ENCODE measurements around the gene GABRR2. TPM values are rescaled to one million over a fixed set of nuclear protein-coding genes. Genes with fewer than 3 reads are reported as not detected.

Gene GABRR2
- polyA plus RNA-seq, 1 donor from 2014 or later: 0.31 TPM

DNA sequence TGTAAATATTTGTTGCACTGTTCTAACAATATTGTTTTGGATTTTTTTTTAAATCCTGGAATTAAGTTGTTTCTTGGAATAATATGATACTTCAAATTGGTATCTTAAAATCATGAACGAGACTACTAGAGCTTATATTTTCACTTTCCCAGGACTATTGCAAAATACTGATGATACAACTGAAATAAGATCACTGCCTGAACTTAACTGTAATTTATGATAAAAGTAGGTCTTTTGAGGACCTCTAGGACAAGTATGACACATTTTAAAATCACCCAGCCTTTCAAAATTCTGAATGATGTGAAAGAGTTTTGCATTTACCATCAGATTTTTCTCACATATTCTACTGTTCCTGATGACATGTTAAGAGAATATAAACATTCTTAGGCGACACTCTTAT lies 46.1 kb upstream of the GABRR2 start:
- no peaks in the 10 kb centered on the region for H3K79me2 ChIP-seq (replicated peaks; ENCODE audit: insufficient read depth, low read length)
- H3K27ac ChIP-seq (ENCODE audit: low read length): no peak overlapping the region
- no peaks in the 10 kb centered on the region for H3K27me3 ChIP-seq (ENCODE audit: insufficient read depth, low read depth, low read length)
- H3F3A ChIP-seq (ENCODE audit: insufficient read depth, low read length, poor library complexity, severe bottlenecking): no peaks in the 10 kb centered on the region
- no peak for TF ChIP-seq EP300 (conservative IDR thresholded peaks at IDR 0.05; ENCODE audit: poor library complexity, severe bottlenecking)
- no peak overlapping the region for H3K4me3 ChIP-seq (ENCODE audit: low read length)
- no peaks in the 10 kb centered on the region for H4K20me1 ChIP-seq (ENCODE audit: insufficient read depth)
- no peak overlapping the region for H3K4me2 ChIP-seq (ENCODE audit: low read length)
- H3K9me2 ChIP-seq (ENCODE audit: insufficient read depth, low read length): no peaks in the 10 kb centered on the region
- H2AFZ ChIP-seq (ENCODE audit: low read depth, low read length): no peak overlapping the region
- no peaks in the 10 kb centered on the region for H3K9me3 ChIP-seq (ENCODE audit: low read length)
- no peaks in the 10 kb centered on the region for H3K36me3 ChIP-seq (ENCODE audit: insufficient read depth, low read length)
- no peak overlapping the region for H3K9ac ChIP-seq (ENCODE audit: low read length)

DNA sequence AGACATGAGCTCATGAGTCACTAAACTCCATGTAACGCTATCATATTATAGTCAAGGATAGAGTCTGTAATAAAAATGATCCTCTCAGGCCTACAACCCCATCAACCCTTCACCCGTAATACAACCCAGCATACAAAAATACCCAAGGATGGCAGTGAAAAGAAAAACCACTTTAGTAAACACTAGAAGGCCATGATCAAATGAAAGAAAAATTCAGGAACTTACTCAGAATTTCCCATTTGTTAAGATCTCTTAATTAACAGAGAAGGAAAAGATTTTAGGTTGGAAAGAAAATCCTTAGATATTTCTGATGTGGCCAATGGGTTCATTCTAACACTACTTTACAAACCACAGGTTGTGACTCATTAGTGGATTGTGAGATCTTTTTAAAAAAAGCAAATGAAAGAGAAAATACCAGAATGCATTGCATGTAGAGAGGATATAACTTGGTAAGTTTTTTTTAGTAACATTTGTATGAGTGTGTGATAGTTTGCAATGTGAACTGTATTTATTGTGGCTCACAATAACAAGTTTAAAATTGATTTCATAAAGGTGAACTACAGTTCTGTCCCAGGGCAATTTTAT lies 45.4 kb upstream of the GABRR2 start:
- Histone ChIP-seq H3K4me2 (ENCODE audit: low read length) (no peak overlapping the region), H3K9me3 (ENCODE audit: low read length) (no peaks in the 10 kb centered on the region), H3K4me3 (ENCODE audit: low read length) (no peak overlapping the region), H3K27ac (ENCODE audit: low read length) (no peak overlapping the region), H4K20me1 (ENCODE audit: insufficient read depth) (no peaks in the 10 kb centered on the region), H3K36me3 (ENCODE audit: insufficient read depth, low read length) (no peaks in the 10 kb centered on the region), H2AFZ (ENCODE audit: low read depth, low read length) (no peak overlapping the region), H3K9ac (ENCODE audit: low read length) (no peak overlapping the region), H3K9me2 (ENCODE audit: insufficient read depth, low read length) (no peaks in the 10 kb centered on the region), H3F3A (ENCODE audit: insufficient read depth, low read length, poor library complexity, severe bottlenecking) (no peaks in the 10 kb centered on the region), H3K79me2 (replicated peaks; ENCODE audit: insufficient read depth, low read length) (no peaks in the 10 kb centered on the region), H3K27me3 (ENCODE audit: insufficient read depth, low read depth, low read length) (no peaks in the 10 kb centered on the region)
- TF ChIP-seq RAD21 (conservative IDR thresholded peaks at IDR 0.05): no peak
- TF ChIP-seq, protein P1, sequence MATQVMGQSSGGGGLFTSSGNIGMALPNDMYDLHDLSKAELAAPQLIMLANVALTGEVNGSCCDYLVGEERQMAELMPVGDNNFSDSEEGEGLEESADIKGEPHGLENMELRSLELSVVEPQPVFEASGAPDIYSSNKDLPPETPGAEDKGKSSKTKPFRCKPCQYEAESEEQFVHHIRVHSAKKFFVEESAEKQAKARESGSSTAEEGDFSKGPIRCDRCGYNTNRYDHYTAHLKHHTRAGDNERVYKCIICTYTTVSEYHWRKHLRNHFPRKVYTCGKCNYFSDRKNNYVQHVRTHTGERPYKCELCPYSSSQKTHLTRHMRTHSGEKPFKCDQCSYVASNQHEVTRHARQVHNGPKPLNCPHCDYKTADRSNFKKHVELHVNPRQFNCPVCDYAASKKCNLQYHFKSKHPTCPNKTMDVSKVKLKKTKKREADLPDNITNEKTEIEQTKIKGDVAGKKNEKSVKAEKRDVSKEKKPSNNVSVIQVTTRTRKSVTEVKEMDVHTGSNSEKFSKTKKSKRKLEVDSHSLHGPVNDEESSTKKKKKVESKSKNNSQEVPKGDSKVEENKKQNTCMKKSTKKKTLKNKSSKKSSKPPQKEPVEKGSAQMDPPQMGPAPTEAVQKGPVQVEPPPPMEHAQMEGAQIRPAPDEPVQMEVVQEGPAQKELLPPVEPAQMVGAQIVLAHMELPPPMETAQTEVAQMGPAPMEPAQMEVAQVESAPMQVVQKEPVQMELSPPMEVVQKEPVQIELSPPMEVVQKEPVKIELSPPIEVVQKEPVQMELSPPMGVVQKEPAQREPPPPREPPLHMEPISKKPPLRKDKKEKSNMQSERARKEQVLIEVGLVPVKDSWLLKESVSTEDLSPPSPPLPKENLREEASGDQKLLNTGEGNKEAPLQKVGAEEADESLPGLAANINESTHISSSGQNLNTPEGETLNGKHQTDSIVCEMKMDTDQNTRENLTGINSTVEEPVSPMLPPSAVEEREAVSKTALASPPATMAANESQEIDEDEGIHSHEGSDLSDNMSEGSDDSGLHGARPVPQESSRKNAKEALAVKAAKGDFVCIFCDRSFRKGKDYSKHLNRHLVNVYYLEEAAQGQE (IDR thresholded peaks at IDR 0.05; ENCODE audit: borderline replicate concordance): no peak
- TF ChIP-seq MXI1 (conservative IDR thresholded peaks at IDR 0.05; ENCODE audit: poor library complexity, severe bottlenecking): no peak
- TF ChIP-seq, protein P2, sequence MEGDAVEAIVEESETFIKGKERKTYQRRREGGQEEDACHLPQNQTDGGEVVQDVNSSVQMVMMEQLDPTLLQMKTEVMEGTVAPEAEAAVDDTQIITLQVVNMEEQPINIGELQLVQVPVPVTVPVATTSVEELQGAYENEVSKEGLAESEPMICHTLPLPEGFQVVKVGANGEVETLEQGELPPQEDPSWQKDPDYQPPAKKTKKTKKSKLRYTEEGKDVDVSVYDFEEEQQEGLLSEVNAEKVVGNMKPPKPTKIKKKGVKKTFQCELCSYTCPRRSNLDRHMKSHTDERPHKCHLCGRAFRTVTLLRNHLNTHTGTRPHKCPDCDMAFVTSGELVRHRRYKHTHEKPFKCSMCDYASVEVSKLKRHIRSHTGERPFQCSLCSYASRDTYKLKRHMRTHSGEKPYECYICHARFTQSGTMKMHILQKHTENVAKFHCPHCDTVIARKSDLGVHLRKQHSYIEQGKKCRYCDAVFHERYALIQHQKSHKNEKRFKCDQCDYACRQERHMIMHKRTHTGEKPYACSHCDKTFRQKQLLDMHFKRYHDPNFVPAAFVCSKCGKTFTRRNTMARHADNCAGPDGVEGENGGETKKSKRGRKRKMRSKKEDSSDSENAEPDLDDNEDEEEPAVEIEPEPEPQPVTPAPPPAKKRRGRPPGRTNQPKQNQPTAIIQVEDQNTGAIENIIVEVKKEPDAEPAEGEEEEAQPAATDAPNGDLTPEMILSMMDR (IDR thresholded peaks at IDR 0.05; ENCODE audit: poor library complexity, severe bottlenecking): no peak
- TF ChIP-seq SMC3 (conservative IDR thresholded peaks at IDR 0.05; ENCODE audit: poor library complexity): no peak
- no peak for TF ChIP-seq POLR2AphosphoS5 (IDR thresholded peaks at IDR 0.05)
- TF ChIP-seq EZH2 (IDR thresholded peaks at IDR 0.05; ENCODE audit: borderline replicate concordance, insufficient read depth, low read length, poor library complexity, severe bottlenecking): no peak
- no peak for TF ChIP-seq EP300 (conservative IDR thresholded peaks at IDR 0.05; ENCODE audit: poor library complexity, severe bottlenecking)
- no peak for TF ChIP-seq TAF1 (IDR thresholded peaks at IDR 0.05; ENCODE audit: low read depth)
